ENCODE results near the gene NOSTRIN. TPM values are rescaled to one million over a fixed set of nuclear protein-coding genes. Genes with fewer than 3 reads are reported as not detected.
A peak's percentile ranks its signal among the peaks of the same experiment; 100 is the strongest.

Gene NOSTRIN
- total RNA-seq, 1 donor from 2014 or later = 3.1 TPM

DNA sequence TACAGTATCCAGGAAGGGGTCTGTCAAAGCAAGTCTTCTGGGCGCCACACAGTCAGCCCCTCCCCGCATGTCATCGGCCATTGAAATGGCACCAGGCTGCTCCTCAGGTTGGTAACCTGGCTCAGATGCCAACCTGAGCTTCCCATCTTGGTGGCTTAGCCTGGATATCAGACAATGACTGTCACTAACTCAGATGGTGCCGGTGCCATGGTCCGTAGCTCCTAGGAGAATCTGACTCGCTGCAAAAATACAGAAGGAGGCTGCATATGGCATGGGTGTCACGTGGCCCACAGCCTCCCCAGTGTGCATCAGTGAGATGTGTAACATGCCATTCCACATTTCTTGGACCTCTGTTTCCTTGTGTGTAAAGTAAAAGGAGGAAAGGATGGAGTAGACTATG, 3.2 kb downstream of the NOSTRIN start:
- TF ChIP-seq, protein P1, sequence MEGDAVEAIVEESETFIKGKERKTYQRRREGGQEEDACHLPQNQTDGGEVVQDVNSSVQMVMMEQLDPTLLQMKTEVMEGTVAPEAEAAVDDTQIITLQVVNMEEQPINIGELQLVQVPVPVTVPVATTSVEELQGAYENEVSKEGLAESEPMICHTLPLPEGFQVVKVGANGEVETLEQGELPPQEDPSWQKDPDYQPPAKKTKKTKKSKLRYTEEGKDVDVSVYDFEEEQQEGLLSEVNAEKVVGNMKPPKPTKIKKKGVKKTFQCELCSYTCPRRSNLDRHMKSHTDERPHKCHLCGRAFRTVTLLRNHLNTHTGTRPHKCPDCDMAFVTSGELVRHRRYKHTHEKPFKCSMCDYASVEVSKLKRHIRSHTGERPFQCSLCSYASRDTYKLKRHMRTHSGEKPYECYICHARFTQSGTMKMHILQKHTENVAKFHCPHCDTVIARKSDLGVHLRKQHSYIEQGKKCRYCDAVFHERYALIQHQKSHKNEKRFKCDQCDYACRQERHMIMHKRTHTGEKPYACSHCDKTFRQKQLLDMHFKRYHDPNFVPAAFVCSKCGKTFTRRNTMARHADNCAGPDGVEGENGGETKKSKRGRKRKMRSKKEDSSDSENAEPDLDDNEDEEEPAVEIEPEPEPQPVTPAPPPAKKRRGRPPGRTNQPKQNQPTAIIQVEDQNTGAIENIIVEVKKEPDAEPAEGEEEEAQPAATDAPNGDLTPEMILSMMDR (conservative IDR thresholded peaks at IDR 0.05; ENCODE audit: low read depth, low read length) = no peak
- H3K4me3 ChIP-seq (ENCODE audit: low read depth, low read length) = no peak overlapping the region
- DNase-seq (ENCODE audit: low read depth) = no peak

DNA sequence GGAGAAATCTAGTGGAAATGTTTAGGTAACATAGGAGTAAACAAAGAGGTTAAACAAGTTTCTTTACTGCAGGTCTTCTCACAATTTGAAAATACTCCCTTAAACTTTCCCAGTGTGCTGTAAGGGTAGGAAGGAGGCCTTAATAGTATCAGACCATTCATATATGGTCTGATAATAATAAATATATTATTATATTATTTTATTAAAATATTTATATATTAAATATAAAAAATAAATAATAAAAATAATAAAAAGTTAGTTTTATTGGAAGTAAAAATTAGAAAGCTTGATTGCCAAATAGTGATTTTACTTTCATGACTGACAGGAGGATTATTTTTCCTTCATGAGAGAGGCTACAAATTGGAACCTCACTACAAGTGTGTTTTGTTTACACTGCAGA, 7.1 kb downstream of the NOSTRIN start:
- TF ChIP-seq, protein P1 (conservative IDR thresholded peaks at IDR 0.05; ENCODE audit: low read depth, low read length) = no peak
- no peak for DNase-seq (ENCODE audit: low read depth)
- no peak overlapping the region for H3K4me3 ChIP-seq (ENCODE audit: low read depth, low read length)

DNA sequence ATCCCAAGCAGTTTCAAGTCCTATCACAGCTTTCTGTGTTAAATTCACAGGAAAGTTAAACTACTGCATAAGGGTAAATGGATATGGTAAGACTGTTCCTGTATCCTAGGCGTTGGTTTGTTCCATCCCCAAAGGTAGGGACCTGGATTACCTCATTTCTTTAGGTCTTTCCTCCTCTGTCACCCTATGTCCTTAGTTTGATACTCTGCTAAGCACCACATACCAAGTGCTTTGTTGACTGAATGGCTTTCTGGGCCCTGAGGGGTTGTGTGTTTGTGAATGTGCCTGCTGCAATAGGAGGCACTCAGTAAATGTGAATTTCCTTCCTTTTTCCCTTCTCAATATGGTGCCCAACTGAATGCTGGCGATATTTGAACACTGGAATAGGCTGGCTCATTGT, 7.8 kb downstream of the NOSTRIN start:
- H3K4me3 ChIP-seq (ENCODE audit: low read depth, low read length) = no peak overlapping the region
- TF ChIP-seq, protein P1 (conservative IDR thresholded peaks at IDR 0.05; ENCODE audit: low read depth, low read length) = no peak
- no peak for DNase-seq (ENCODE audit: low read depth)

DNA sequence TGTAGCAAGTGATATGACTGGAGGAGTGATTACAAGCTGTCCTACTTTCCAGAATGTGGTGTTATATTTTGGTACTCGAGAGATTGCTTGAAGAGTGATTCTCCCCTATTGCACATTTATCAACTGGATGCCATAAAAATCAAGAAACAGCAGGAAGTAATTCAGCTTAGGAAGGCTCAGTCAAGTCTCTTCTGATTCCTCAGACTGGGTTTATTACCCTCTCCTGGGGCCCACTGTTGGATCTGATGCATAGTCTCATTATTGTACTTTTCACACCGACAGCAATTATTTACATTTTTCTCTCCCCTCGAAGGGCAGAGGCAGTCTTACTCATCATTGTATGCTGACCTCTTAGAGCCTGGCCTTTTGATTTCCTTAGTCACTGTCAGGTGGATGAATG, 9.3 kb downstream of the NOSTRIN start:
- no peak overlapping the region for H3K4me3 ChIP-seq (ENCODE audit: low read depth, low read length)
- DNase-seq (ENCODE audit: low read depth) = no peak
- TF ChIP-seq, protein P1 (conservative IDR thresholded peaks at IDR 0.05; ENCODE audit: low read depth, low read length) = no peak

DNA sequence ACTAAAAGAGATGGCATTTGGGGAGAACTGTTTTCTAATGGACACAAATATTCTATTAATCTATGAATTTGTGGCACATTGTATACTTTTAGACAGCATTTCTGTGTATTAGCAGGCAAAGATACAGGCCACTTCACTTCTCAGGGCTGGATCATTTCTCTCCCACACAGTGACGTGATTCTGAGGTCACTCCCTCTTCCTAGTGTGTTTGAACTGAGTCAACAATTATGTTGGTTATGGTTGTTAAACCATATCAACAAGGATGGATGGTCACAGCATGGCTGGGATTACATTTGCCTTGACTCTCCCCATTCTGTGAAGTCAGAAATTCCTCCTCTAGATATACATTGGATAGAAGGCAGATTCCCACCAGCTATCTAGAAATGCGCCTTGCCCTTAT, 11.6 kb downstream of the NOSTRIN start:
- TF ChIP-seq, protein P1 (conservative IDR thresholded peaks at IDR 0.05; ENCODE audit: low read depth, low read length) = no peak
- H3K4me3 ChIP-seq (ENCODE audit: low read depth, low read length) = no peak overlapping the region
- DNase-seq (ENCODE audit: low read depth) = no peak

DNA sequence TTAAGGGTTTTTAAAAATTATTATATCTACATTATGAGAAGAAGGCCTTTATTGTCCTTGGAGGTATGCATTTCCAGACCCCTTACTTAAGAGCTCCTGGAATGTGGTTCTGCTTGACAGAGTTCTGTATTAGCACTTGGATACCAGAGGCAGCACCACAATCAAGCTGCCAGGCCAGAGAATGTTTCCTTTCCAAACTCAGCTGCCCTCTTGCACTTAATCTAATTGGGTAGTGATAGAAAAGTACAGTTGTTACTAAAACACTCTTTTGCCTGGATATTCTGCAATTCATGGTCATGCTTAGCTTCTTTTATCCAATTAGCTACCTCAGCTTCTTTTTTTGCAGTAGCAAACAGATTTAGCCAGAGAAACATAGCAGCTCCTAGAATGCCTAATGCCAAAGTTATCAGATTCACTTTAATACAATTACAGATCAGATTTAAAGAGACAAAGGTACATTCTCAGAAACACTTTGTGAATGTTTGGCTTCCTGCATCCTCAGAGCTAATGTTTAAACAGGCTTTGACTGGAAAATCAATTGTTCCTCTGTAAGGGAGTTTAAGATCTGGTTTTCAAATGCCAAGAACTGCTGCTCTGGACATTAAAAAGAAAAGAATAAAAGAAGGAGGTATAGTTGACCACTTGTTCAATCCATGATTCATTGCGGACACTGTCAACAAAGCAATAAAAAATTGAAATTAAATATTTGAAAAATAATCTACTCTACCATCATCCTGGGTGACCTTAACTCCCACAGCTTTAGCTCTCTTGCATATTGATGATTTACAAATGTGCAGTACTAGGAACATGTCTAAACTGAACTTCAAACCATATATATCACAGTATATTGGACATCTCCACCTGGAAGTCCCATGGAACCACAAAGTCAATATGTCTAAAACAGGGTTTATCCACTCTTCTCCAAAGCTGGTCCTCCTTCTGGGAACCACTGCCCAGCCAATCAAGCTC, 12.8 kb downstream of the NOSTRIN start:
- TF ChIP-seq, protein P1 (conservative IDR thresholded peaks at IDR 0.05; ENCODE audit: low read depth, low read length) = no peak
- peak; percentile 58 for DNase-seq (ENCODE audit: low read depth)
- no peak overlapping the region for H3K4me3 ChIP-seq (ENCODE audit: low read depth, low read length)

DNA sequence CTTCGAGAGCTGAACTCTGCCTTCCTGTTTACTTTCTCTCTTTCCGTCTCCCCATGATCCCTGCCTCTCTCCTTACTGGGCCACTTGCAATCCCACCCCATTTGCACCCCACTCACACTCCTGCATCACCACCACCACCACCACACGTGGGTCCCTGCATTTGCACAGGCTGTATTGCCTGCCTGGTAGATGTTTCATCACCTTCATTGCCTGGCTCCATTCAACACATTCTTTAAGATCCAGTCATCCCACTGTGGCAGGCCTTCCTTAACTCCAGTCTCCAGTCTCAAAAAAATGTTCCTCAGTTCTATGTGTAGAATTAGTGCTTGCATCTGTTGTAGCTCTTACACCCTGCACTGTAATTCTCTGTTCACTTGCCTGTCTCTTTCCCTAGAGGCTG, 13.9 kb downstream of the NOSTRIN start:
- TF ChIP-seq, protein P1 (conservative IDR thresholded peaks at IDR 0.05; ENCODE audit: low read depth, low read length) = no peak
- peak; percentile 73 for DNase-seq (ENCODE audit: low read depth)
- no peak overlapping the region for H3K4me3 ChIP-seq (ENCODE audit: low read depth, low read length)

Data from epithelial cell of proximal tubule (primary cell).